Measurements from ENCODE around the gene CDH13. TPM values are rescaled to one million over a fixed set of nuclear protein-coding genes. Genes with fewer than 3 reads are reported as not detected.

The CDH13 gene
- total RNA-seq, 2 experiments from 2014 or later: not detected

- Mint-ChIP-seq H3K4me1 (no peaks in the 10 kb centered on the region), H3K36me3 (no peaks in the 10 kb centered on the region), H3K9me3 (ENCODE audit: low read depth) (no peaks in the 10 kb centered on the region), H3K4me3 (no peak overlapping the region), H3K27ac (no peak overlapping the region), H3K27me3 (no peaks in the 10 kb centered on the region)
- no peak for DNase-seq
- CTCF ChIA-PET: no interaction called here
- no peak for ATAC-seq
Observed at GRCh38 chr16:83743241-83743640, 1116.5 kb downstream of the CDH13 start.

- CTCF ChIA-PET: no interaction called here
- no peak for ATAC-seq
- H3K9me3 Mint-ChIP-seq (ENCODE audit: low read depth): no peaks in the 10 kb centered on the region
- DNase-seq: no peak
- no peaks in the 10 kb centered on the region for H3K36me3 Mint-ChIP-seq
- no peak overlapping the region for H3K27ac Mint-ChIP-seq
- H3K27me3 Mint-ChIP-seq: no peaks in the 10 kb centered on the region
- H3K4me3 Mint-ChIP-seq: no peak overlapping the region
- H3K4me1 Mint-ChIP-seq: no peaks in the 10 kb centered on the region
Observed at GRCh38 chr16:83743720-83744119, 1117.0 kb downstream of the CDH13 start.

- no peak for ATAC-seq
- no peaks in the 10 kb centered on the region for H3K36me3 Mint-ChIP-seq
- no peak overlapping the region for H3K4me3 Mint-ChIP-seq
- CTCF ChIA-PET: no interaction called here
- no peaks in the 10 kb centered on the region for H3K9me3 Mint-ChIP-seq (ENCODE audit: low read depth)
- H3K4me1 Mint-ChIP-seq: no peaks in the 10 kb centered on the region
- no peak overlapping the region for H3K27ac Mint-ChIP-seq
- DNase-seq: no peak
- H3K27me3 Mint-ChIP-seq: no peaks in the 10 kb centered on the region
Observed at GRCh38 chr16:83744441-83744981, 1117.7 kb downstream of the CDH13 start.

- H3K36me3 Mint-ChIP-seq: no peaks in the 10 kb centered on the region
- H3K27me3 Mint-ChIP-seq: no peaks in the 10 kb centered on the region
- ATAC-seq (no peak), DNase-seq (no peak)
- H3K4me1 Mint-ChIP-seq: no peaks in the 10 kb centered on the region
- CTCF ChIA-PET: no interaction called here
- no peak overlapping the region for H3K27ac Mint-ChIP-seq
- peaks cover 2% of the 10 kb centered on the region for H3K9me3 Mint-ChIP-seq (ENCODE audit: low read depth)
- H3K4me3 Mint-ChIP-seq: no peak overlapping the region
Observed at GRCh38 chr16:83746611-83747010, 1119.8 kb downstream of the CDH13 start.

- no peaks in the 10 kb centered on the region for H3K36me3 Mint-ChIP-seq
- no peak for ATAC-seq
- CTCF ChIA-PET: no interaction called here
- H3K4me3 Mint-ChIP-seq: no peak overlapping the region
- no peak overlapping the region for H3K27ac Mint-ChIP-seq
- H3K27me3 Mint-ChIP-seq: no peaks in the 10 kb centered on the region
- peaks cover 2% of the 10 kb centered on the region for H3K9me3 Mint-ChIP-seq (ENCODE audit: low read depth)
- no peak for DNase-seq
- no peaks in the 10 kb centered on the region for H3K4me1 Mint-ChIP-seq
Observed at GRCh38 chr16:83747936-83748335, 1121.2 kb downstream of the CDH13 start.

GRCh38 chr16:83755391-83755790 lies 1128.6 kb downstream of the CDH13 start:
- Mint-ChIP-seq H3K36me3 (no peaks in the 10 kb centered on the region), H3K27ac (no peak overlapping the region), H3K27me3 (peaks cover 4% of the 10 kb centered on the region), H3K9me3 (ENCODE audit: low read depth) (peaks cover 7% of the 10 kb centered on the region), H3K4me3 (no peak overlapping the region), H3K4me1 (no peaks in the 10 kb centered on the region)
- no peak for ATAC-seq
- CTCF ChIA-PET: no interaction called here
- no peak for DNase-seq

- no peak overlapping the region for H3K4me3 Mint-ChIP-seq
- ATAC-seq (no peak), DNase-seq (no peak)
- CTCF ChIA-PET: no interaction called here
- no peak overlapping the region for H3K27ac Mint-ChIP-seq
- H3K27me3 Mint-ChIP-seq: peaks cover 8% of the 10 kb centered on the region
- no peaks in the 10 kb centered on the region for H3K36me3 Mint-ChIP-seq
- H3K9me3 Mint-ChIP-seq (ENCODE audit: low read depth): no peaks in the 10 kb centered on the region
- H3K4me1 Mint-ChIP-seq: no peaks in the 10 kb centered on the region
Observed at GRCh38 chr16:83762141-83762991, 1135.6 kb downstream of the CDH13 start.

GRCh38 chr16:83762992-83763358 lies 1136.2 kb downstream of the CDH13 start:
- no peaks in the 10 kb centered on the region for H3K9me3 Mint-ChIP-seq (ENCODE audit: low read depth)
- no peak overlapping the region for H3K4me3 Mint-ChIP-seq
- CTCF ChIA-PET: no interaction called here
- no peak overlapping the region for H3K27ac Mint-ChIP-seq
- DNase-seq: no peak
- H3K27me3 Mint-ChIP-seq: peaks cover 8% of the 10 kb centered on the region
- H3K4me1 Mint-ChIP-seq: no peaks in the 10 kb centered on the region
- no peak for ATAC-seq
- H3K36me3 Mint-ChIP-seq: no peaks in the 10 kb centered on the region

- no peaks in the 10 kb centered on the region for H3K9me3 Mint-ChIP-seq (ENCODE audit: low read depth)
- CTCF ChIA-PET: no interaction called here
- DNase-seq (no peak), ATAC-seq (no peak)
- H3K27me3 Mint-ChIP-seq: peaks cover 2% of the 10 kb centered on the region
- H3K27ac Mint-ChIP-seq: no peak overlapping the region
- no peaks in the 10 kb centered on the region for H3K36me3 Mint-ChIP-seq
- H3K4me3 Mint-ChIP-seq: no peak overlapping the region
- no peaks in the 10 kb centered on the region for H3K4me1 Mint-ChIP-seq
Observed at GRCh38 chr16:83768986-83769385, 1142.2 kb downstream of the CDH13 start.

GRCh38 chr16:83769397-83770008 lies 1142.7 kb downstream of the CDH13 start:
- DNase-seq: no peak
- no peak for ATAC-seq
- Mint-ChIP-seq H3K27me3 (peaks cover 2% of the 10 kb centered on the region), H3K9me3 (ENCODE audit: low read depth) (no peaks in the 10 kb centered on the region), H3K4me3 (no peak overlapping the region), H3K36me3 (no peaks in the 10 kb centered on the region), H3K4me1 (no peaks in the 10 kb centered on the region), H3K27ac (no peak overlapping the region)
- CTCF ChIA-PET: no interaction called here

GRCh38 chr16:83771306-83771942 lies 1144.7 kb downstream of the CDH13 start:
- Mint-ChIP-seq H3K9me3 (ENCODE audit: low read depth) (no peaks in the 10 kb centered on the region), H3K27ac (no peak overlapping the region), H3K36me3 (no peaks in the 10 kb centered on the region), H3K4me3 (no peak overlapping the region), H3K4me1 (no peaks in the 10 kb centered on the region), H3K27me3 (peaks cover 5% of the 10 kb centered on the region)
- DNase-seq (no peak), ATAC-seq (no peak)
- CTCF ChIA-PET: no interaction called here

GRCh38 chr16:83772806-83773205 lies 1146.0 kb downstream of the CDH13 start:
- H3K27me3 Mint-ChIP-seq: peaks cover 3% of the 10 kb centered on the region
- no peak overlapping the region for H3K27ac Mint-ChIP-seq
- CTCF ChIA-PET: no interaction called here

GRCh38 chr16:83774066-83774465 lies 1147.3 kb downstream of the CDH13 start:
- H3K27me3 Mint-ChIP-seq: peaks cover 3% of the 10 kb centered on the region

More at GRCh38 chr16:83772806-83773205, 1146.0 kb downstream of the CDH13 start:
- H3K4me3 Mint-ChIP-seq: no peak overlapping the region
- H3K9me3 Mint-ChIP-seq (ENCODE audit: low read depth): no peaks in the 10 kb centered on the region
- H3K4me1 Mint-ChIP-seq: no peaks in the 10 kb centered on the region
- DNase-seq (no peak), ATAC-seq (no peak)
- no peaks in the 10 kb centered on the region for H3K36me3 Mint-ChIP-seq

GRCh38 chr16:83776944-83777343 lies 1150.2 kb downstream of the CDH13 start:
- CTCF ChIA-PET: no interaction called here
- H3K4me1 Mint-ChIP-seq: no peaks in the 10 kb centered on the region
- H3K9me3 Mint-ChIP-seq (ENCODE audit: low read depth): no peaks in the 10 kb centered on the region
- DNase-seq (no peak), ATAC-seq (no peak)
- H3K27me3 Mint-ChIP-seq: peaks cover 11% of the 10 kb centered on the region
- H3K36me3 Mint-ChIP-seq: no peaks in the 10 kb centered on the region
- no peak overlapping the region for H3K27ac Mint-ChIP-seq
- no peak overlapping the region for H3K4me3 Mint-ChIP-seq

More at GRCh38 chr16:83774066-83774465, 1147.3 kb downstream of the CDH13 start:
- no peak for ATAC-seq
- H3K27ac Mint-ChIP-seq: no peak overlapping the region
- H3K9me3 Mint-ChIP-seq (ENCODE audit: low read depth): no peaks in the 10 kb centered on the region
- CTCF ChIA-PET: no interaction called here
- no peaks in the 10 kb centered on the region for H3K36me3 Mint-ChIP-seq
- H3K4me1 Mint-ChIP-seq: no peaks in the 10 kb centered on the region
- H3K4me3 Mint-ChIP-seq: no peak overlapping the region
- no peak for DNase-seq

Data from activated CD8-positive, alpha-beta memory T cell treated with anti-CD3 and anti-CD28 coated beads, Interleukin-2, amount 10 ng/mL, durations not matched to agents 7 days and 5 days (primary cell).